Mucosa of descending colon (tissue), 3 donors: Measurements from ENCODE around the gene LSM5. TPM values are rescaled to one million over a fixed set of nuclear protein-coding genes. Genes with fewer than 3 reads are reported as not detected.
A peak's percentile ranks its signal among the peaks of the same experiment; 100 is the strongest.

Experiments
- ATAC-seq: fragments of 200-7000 bp; cut with Tn5 transposase; one replicate; pipeline ENCODE4 v1.9.1; 2020; ENCODE audit warnings: mild to moderate bottlenecking, moderate library complexity
- DNase-seq, 3 donors: peaks; one replicate each; pipeline ENCODE4 v3.0.0-alpha.2; 2020
- H3K36me3 ChIP-seq: fragments of 200-600 bp; one replicate; pipeline ENCODE4 v1.8.0; 2021; ENCODE audit warnings: low read depth, mild to moderate bottlenecking
- H3K4me1 ChIP-seq: fragments of 200-600 bp; one replicate; pipeline ENCODE4 v1.8.0; 2021; ENCODE audit warnings: low read depth, mild to moderate bottlenecking
- H3K4me3 ChIP-seq: fragments of 200-600 bp; one replicate; pipeline ENCODE4 v1.8.0; 2021; ENCODE audit warnings: mild to moderate bottlenecking
- H3K9me3 ChIP-seq: fragments of 200-600 bp; one replicate; pipeline ENCODE4 v1.8.0; 2021; ENCODE audit warnings: mild to moderate bottlenecking
- intact Hi-C, 2 donors: fragments of 100-400 bp; cut with DNase I in 1 of 2; cut with micrococcal nuclease in 1 of 2; formaldehyde crosslinking; loops; one replicate each; pipeline versions ENCODE4 v1.11.0 to v1.11.1; 2022; cut with DNase I, micrococcal nuclease
- total RNA-seq, 3 donors: library from RNA; stranded (reverse); fragmentation: NEBNext Ultra II Directional in 2 of 3; extraction: Animal tissue kit (Norgen Biotek cat#: 25700) in 2 of 3; gene quantifications; one replicate each; pipeline versions ENCODE4 v1.2.1 to v1.2.4, GENCODE V29; 2021 to 2023
- TF ChIP-seq, protein P1 (sequence below): fragments of 200-600 bp; IDR thresholded peaks from one replicate; pipeline ENCODE4 v1.8.0; 2022; ENCODE audit warnings: antibody characterized with exemption, mild to moderate bottlenecking
- donor health status: DM: no; HTN: no; CAD: no; lungs with moderate emphysema.
- donor health status: DM: no; HTN: no; CAD: no.
- donor health status: DM: no; HTN: yes; CAD: no.

The LSM5 gene
- total RNA-seq, 3 donors from 2014 or later: 27.2 to 44.0 (median 30.2) TPM

DNA sequence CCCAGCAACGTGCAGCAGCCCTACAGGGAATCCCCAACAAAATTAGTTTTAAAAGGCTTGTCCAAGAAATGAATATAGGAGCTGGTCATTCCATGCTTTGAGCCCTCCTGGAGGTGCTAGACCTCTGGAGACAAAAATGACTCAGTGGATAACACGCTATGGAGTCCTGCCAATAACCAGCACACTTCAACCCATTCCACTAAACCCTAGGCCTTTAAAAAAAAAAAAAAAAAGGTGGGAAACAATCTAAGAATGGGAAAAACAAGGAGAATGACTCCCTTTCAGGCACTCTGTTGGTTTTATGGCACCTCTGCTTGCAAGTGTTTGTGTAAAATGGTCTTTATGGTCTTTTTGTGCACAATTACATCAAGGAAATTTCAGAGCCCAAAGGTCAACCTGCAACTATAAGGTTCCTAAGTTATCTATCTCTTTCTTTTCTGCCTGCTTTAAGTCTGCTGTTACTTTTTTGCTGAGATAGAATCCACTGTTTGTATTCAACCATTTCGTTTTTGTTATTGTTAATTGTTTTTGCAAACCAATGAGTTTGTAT is 26.4 kb upstream of the LSM5 start:
- peaks cover 13% of the 10 kb centered on the region for H3K4me1 ChIP-seq
- no peak overlapping the region for H3K4me3 ChIP-seq
- H3K36me3 ChIP-seq: no peaks in the 10 kb centered on the region
- H3K9me3 ChIP-seq: peaks cover 6% of the 10 kb centered on the region
- peak in 1 of 3 donors; percentile 51 for DNase-seq
- intact Hi-C loops: no loop called here
- ATAC-seq: peak; percentile 89
- TF ChIP-seq, protein P1, sequence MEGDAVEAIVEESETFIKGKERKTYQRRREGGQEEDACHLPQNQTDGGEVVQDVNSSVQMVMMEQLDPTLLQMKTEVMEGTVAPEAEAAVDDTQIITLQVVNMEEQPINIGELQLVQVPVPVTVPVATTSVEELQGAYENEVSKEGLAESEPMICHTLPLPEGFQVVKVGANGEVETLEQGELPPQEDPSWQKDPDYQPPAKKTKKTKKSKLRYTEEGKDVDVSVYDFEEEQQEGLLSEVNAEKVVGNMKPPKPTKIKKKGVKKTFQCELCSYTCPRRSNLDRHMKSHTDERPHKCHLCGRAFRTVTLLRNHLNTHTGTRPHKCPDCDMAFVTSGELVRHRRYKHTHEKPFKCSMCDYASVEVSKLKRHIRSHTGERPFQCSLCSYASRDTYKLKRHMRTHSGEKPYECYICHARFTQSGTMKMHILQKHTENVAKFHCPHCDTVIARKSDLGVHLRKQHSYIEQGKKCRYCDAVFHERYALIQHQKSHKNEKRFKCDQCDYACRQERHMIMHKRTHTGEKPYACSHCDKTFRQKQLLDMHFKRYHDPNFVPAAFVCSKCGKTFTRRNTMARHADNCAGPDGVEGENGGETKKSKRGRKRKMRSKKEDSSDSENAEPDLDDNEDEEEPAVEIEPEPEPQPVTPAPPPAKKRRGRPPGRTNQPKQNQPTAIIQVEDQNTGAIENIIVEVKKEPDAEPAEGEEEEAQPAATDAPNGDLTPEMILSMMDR: no peak

DNA sequence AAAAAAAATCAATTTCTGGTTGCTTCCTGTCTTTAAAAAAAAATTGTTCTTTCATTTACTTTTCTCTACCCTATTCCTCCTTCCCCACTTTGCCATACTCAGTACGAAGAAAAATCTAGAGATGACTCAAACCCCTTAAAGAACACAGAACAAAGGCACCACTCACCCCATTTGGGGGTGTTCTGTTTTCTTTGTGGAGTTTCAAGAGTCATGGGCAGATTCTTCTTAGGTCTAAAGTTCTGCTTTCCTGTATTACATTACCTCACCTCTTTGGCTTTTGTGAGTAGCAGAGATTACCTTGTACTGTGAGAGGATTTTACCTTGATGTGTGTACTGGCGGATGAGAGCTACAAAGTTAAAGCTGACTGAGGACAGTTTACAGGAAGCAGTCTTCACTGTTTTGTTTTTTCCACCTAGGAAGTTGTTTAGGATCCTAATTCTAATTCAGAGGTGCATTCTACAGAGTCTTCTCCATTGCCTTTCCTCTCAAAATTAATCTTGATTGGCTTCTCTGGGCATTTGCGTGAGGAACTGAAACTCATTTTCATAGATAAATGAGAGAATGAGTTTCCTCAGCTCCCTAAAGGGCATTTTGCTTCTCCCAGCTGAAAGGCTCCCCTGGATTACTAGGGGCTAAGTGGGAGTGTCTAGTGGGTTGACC is 25.8 kb upstream of the LSM5 start:
- Histone ChIP-seq H3K36me3 (no peaks in the 10 kb centered on the region), H3K4me3 (no peak overlapping the region), H3K4me1 (peaks cover 13% of the 10 kb centered on the region), H3K9me3 (peaks cover 6% of the 10 kb centered on the region)
- TF ChIP-seq, protein P1: no peak
- peak; percentile 82 for ATAC-seq
- intact Hi-C loops: no loop called here
- peak in 1 of 3 donors; percentile 11 for DNase-seq

DNA sequence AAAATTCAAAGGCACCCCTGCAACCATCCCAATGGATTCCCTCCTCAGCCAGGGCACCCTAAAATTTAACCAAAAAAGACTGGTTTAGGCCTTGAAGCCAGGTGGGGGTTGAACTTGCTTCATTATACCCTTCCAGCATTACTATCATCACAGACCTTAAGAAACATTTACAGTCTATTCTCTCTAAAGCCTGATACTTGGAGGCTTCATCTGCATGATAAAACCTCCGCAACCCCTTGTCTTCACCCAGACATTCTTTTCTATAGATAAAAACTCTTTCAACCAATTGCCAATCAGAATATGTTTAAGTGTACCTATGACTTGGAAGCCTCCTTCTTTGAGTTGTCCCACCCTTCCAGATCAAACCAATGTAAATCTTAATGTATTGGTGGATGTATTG is 23.0 kb upstream of the LSM5 start:
- no peak for DNase-seq
- Histone ChIP-seq H3K9me3 (no peaks in the 10 kb centered on the region), H3K4me3 (no peak overlapping the region), H3K4me1 (peaks cover 13% of the 10 kb centered on the region), H3K36me3 (no peaks in the 10 kb centered on the region)
- ATAC-seq: no peak
- TF ChIP-seq, protein P1: no peak
- intact Hi-C loops: no loop called here

DNA sequence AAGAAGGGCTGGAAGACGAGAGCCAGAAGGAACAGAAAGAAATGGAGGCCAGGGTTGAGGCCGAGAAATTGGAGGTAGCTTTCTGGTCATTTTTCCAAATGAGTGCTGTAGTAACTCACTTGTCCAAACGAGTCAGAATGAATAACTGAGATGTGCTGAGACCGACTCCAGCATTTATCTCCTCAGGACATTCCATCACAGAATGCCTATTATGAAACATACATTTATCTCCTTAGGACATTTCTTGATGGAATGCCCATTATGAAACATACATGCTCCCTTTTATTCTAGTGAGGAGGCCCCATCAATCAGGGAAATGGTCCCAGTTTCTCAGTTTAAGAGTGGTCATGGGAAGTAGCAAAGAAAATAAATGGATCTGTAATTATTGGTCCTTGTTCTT is 21.6 kb upstream of the LSM5 start:
- Histone ChIP-seq H3K4me3 (no peak overlapping the region), H3K9me3 (no peaks in the 10 kb centered on the region), H3K4me1 (peaks cover 13% of the 10 kb centered on the region), H3K36me3 (no peaks in the 10 kb centered on the region)
- intact Hi-C loops: no loop called here
- TF ChIP-seq, protein P1: no peak
- DNase-seq (no peak), ATAC-seq (no peak)

DNA sequence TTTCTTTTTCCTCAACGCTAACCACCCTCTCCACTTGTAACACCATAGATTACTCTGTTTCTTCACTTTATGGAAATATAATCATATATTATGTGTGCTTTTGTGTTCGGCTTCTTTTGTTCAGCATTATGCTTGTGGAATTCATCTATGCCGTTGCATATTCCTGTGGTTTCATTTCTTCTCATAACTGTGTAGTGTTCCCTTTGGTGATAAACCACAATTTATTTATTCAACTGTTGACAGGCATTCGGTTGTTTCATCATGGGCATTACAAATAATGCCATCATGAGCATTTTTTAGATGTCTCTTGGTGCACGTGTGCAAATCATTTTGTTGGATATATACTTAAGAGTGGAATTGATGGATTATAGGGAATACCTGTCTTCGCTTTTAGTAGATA is 17.2 kb upstream of the LSM5 start:
- no peaks in the 10 kb centered on the region for H3K4me1 ChIP-seq
- TF ChIP-seq, protein P1: no peak
- ATAC-seq (no peak), DNase-seq (no peak)
- intact Hi-C loops: no loop called here
- H3K9me3 ChIP-seq: no peaks in the 10 kb centered on the region
- no peak overlapping the region for H3K4me3 ChIP-seq
- no peaks in the 10 kb centered on the region for H3K36me3 ChIP-seq
